HG03342 (cell line): ENCODE measurements around the gene PIK3R6.

Experiments
- ATAC-seq: cut with Tn5 transposase; IDR thresholded peaks from one replicate; pipeline ENCODE4 v1.9.1; 2021; ENCODE audit warnings: mild to moderate bottlenecking, moderate library complexity; ENCODE audit not compliant: unreplicated experiment

The PIK3R6 gene

DNA sequence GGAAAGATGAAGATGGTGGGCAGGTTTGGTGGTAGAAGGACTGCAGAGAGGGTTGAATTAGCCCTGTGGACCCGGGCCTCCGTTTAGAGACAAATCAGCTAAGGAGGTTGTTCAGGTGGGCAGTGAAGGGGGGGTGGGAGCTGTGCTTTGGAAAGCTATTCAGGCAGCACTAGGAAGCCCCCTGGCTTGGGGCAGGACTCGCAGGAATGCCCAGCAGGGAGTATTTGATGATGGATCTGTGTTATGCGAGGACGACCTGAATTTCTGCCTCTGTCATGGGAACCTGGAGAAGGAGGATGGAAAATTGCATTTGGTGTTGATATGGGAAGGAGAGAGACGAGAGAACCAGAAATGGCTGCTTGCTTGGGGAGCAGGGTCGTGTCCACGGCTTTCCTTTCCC lies 112.6 kb downstream of the PIK3R6 start:
- no peak for ATAC-seq

DNA sequence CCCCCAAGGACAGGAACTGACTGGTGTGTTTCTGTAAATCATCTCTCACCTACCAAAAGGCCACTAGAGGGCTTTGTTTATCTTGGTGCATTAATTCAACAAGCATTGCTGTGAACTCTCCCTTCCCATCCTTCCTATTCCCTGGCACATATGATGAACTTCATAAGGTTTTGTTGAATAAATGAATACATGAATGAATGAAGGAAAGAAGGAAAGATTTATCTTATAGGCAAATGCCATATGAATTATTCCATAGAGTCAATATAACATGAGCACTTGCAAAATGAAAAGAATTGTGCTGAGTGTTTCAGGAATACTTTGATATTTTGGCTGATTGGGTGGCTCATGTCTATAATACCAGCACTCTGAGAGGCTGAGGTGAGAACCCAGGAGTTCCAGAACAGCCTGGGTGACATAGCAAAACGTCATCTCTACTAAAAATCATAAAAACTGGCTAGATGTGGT lies 113.5 kb downstream of the PIK3R6 start:
- no peak for ATAC-seq

DNA sequence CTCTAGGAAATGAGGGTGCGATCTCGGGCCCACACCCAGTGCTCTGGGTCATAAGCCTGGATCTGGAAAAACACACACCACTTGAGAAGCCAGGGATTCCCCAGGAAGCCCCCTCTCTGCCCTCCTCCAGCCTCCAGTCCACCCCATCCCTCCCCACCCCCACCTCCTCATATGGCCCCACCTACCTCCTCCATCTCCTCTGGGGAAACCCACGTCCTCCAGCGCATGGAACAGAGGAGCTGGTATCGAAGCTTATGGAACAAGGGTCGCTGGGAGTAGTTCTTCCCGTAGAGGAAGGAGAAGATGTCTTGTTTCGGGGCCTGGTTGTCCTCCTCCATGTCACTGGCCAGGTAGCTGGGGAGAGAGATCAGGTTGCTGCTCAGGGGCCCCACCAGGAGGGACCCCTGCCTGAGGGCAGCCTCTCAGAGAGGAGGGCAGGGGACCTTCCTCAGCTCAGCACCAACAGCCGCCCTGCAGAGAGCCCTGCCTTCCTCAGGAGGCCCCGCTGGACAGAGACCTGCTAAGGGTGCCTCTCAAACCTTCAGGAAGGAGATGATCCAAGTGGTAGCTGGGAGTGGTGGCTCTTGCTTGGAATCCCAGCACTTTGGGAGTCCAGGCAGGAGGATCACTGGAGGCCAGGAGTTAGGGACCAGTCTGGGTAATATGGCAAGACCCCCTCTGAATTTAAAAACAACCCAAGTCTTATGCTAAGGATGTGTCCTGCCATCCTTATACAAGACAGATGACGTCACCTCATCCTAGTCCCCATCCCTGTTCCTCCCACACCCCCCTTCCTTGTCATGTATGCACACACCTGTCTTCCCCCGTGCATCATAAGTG lies 114.1 kb downstream of the PIK3R6 start:
- no peak for ATAC-seq
